HG03439 (cell line): ENCODE measurements around the gene RANBP3.
"Not testable (repeated sequence)": the region's sequence is repeated elsewhere in the genome, so short reads cannot be mapped to it uniquely, and the experiment has no call there.

Source experiments
- ATAC-seq: cut with Tn5 transposase; IDR thresholded peaks from one replicate; pipeline ENCODE4 v1.9.1; 2021; ENCODE audit warnings: mild to moderate bottlenecking, moderate library complexity; ENCODE audit not compliant: unreplicated experiment

Gene RANBP3

GRCh38 chr19:6007866-6008265 lies 29.9 kb upstream of the RANBP3 start:
- no peak for ATAC-seq

- no peak for ATAC-seq
Observed at GRCh38 chr19:6006896-6007295, 29.0 kb upstream of the RANBP3 start.

- not testable (repeated sequence) for ATAC-seq
Observed at GRCh38 chr19:6006070-6006446, 28.1 kb upstream of the RANBP3 start.

- ATAC-seq = no peak
Observed at GRCh38 chr19:6005321-6006069, 27.6 kb upstream of the RANBP3 start.

GRCh38 chr19:6003976-6004375 lies 26.0 kb upstream of the RANBP3 start:
- no peak for ATAC-seq

GRCh38 chr19:6002591-6002990 lies 24.7 kb upstream of the RANBP3 start:
- no peak for ATAC-seq

GRCh38 chr19:6000228-6000847 lies 22.4 kb upstream of the RANBP3 start:
- ATAC-seq = no peak

- ATAC-seq = no peak
Observed at GRCh38 chr19:5999693-6000092, 21.8 kb upstream of the RANBP3 start.

- no peak for ATAC-seq
Observed at GRCh38 chr19:5997371-5997770, 19.4 kb upstream of the RANBP3 start.

GRCh38 chr19:5996623-5997320 lies 18.8 kb upstream of the RANBP3 start:
- ATAC-seq = no peak

- no peak for ATAC-seq
Observed at GRCh38 chr19:5996102-5996501, 18.2 kb upstream of the RANBP3 start.

- no peak for ATAC-seq
Observed at GRCh38 chr19:5995606-5996005, 17.7 kb upstream of the RANBP3 start.

- no peak for ATAC-seq
Observed at GRCh38 chr19:5994405-5995165, 16.6 kb upstream of the RANBP3 start.

- no peak for ATAC-seq
Observed at GRCh38 chr19:5993648-5994358, 15.9 kb upstream of the RANBP3 start.

GRCh38 chr19:5993201-5993600 lies 15.3 kb upstream of the RANBP3 start:
- ATAC-seq = no peak

GRCh38 chr19:5992756-5993155 lies 14.8 kb upstream of the RANBP3 start:
- ATAC-seq = no peak

GRCh38 chr19:5991244-5991838 lies 13.4 kb upstream of the RANBP3 start:
- ATAC-seq = no peak

GRCh38 chr19:5990289-5990797 lies 12.4 kb upstream of the RANBP3 start:
- no peak for ATAC-seq

- no peak for ATAC-seq
Observed at GRCh38 chr19:5989388-5990074, 11.6 kb upstream of the RANBP3 start.
